ENCODE measurements around the gene LRP11.
"Not testable (repeated sequence)": the region's sequence is repeated elsewhere in the genome, so short reads cannot be mapped to it uniquely, and the experiment has no call there.

LRP11 gene

GRCh38 chr6:149846321-149846720, 17.8 kb downstream of the LRP11 start:
- peak; percentile 88 for DNase-seq (ENCODE audit: low read depth)
- in situ Hi-C loops (cut with HindIII; ENCODE audit: low sequenced_read_pairs): no loop called here

GRCh38 chr6:149845549-149845948, 18.6 kb downstream of the LRP11 start:
- DNase-seq (ENCODE audit: low read depth): no peak
- no peak overlapping the region for H3K4me3 ChIP-seq (ENCODE audit: low read depth, low read length)
- in situ Hi-C loops (cut with HindIII; ENCODE audit: low sequenced_read_pairs): no loop called here
- TF ChIP-seq CTCF (IDR thresholded peaks at IDR 0.05; ENCODE audit: low read depth, low read length, missing control alignments): no peak

More at GRCh38 chr6:149846321-149846720, 17.8 kb downstream of the LRP11 start:
- no peak for TF ChIP-seq CTCF (IDR thresholded peaks at IDR 0.05; ENCODE audit: low read depth, low read length, missing control alignments)
- H3K4me3 ChIP-seq (ENCODE audit: low read depth, low read length): no peak overlapping the region

- in situ Hi-C loops (cut with HindIII; ENCODE audit: low sequenced_read_pairs): no loop called here
- DNase-seq (ENCODE audit: low read depth): no peak
- no peak overlapping the region for H3K4me3 ChIP-seq (ENCODE audit: low read depth, low read length)
- no peak for TF ChIP-seq CTCF (IDR thresholded peaks at IDR 0.05; ENCODE audit: low read depth, low read length, missing control alignments)
Measured at GRCh38 chr6:149844480-149844879, 19.7 kb downstream of the LRP11 start.

GRCh38 chr6:149844036-149844435, 20.1 kb downstream of the LRP11 start:
- DNase-seq (ENCODE audit: low read depth); in situ Hi-C loops (cut with HindIII; ENCODE audit: low sequenced_read_pairs); H3K4me3 ChIP-seq (ENCODE audit: low read depth, low read length): not testable (repeated sequence)

- no peak for DNase-seq (ENCODE audit: low read depth)
- in situ Hi-C loops (cut with HindIII; ENCODE audit: low sequenced_read_pairs): no loop called here
- no peak overlapping the region for H3K4me3 ChIP-seq (ENCODE audit: low read depth, low read length)
- TF ChIP-seq CTCF (IDR thresholded peaks at IDR 0.05; ENCODE audit: low read depth, low read length, missing control alignments): no peak
Measured at GRCh38 chr6:149843051-149843633, 21.0 kb downstream of the LRP11 start.

- H3K4me3 ChIP-seq (ENCODE audit: low read depth, low read length): no peak overlapping the region
- DNase-seq (ENCODE audit: low read depth): no peak
- in situ Hi-C loops (cut with HindIII; ENCODE audit: low sequenced_read_pairs): no loop called here
- no peak for TF ChIP-seq CTCF (IDR thresholded peaks at IDR 0.05; ENCODE audit: low read depth, low read length, missing control alignments)
Measured at GRCh38 chr6:149842331-149842730, 21.8 kb downstream of the LRP11 start.

GRCh38 chr6:149840345-149841075, 23.6 kb downstream of the LRP11 start:
- no peak overlapping the region for H3K4me3 ChIP-seq (ENCODE audit: low read depth, low read length)
- TF ChIP-seq CTCF (IDR thresholded peaks at IDR 0.05; ENCODE audit: low read depth, low read length, missing control alignments): peak; percentile 80
- no peak for DNase-seq (ENCODE audit: low read depth)
- in situ Hi-C loops (cut with HindIII; ENCODE audit: low sequenced_read_pairs): no loop called here

Measured in astrocyte of the cerebellum (primary cell).